WTC11 (cell line): ENCODE data around the gene OR2V1. TPM values are rescaled to one million over a fixed set of nuclear protein-coding genes. Genes with fewer than 3 reads are reported as not detected.
"Not testable (repeated sequence)": the region's sequence is repeated elsewhere in the genome, so short reads cannot be mapped to it uniquely, and the experiment has no call there.

ENCODE experiments used
- ATAC-seq: fragments of 200-7000 bp; cut with Tn5 transposase; 2 replicates; pipeline ENCODE4 v1.10.0; 2021; ENCODE audit warnings: mild to moderate bottlenecking, moderate library complexity
- Bru-seq: library from RNA; stranded (reverse); fragments of 400-500 nt; gene quantifications from one replicate; lab custom pipeline; 2021; lab: Mats Ljungman, UMichigan
- CTCF ChIA-PET: fragments of 300-600 bp; sonication (Branson Sonifier 250); formaldehyde crosslinking; loops from one replicate; lab custom pipeline; 2021; ENCODE audit warnings: antibody characterized with exemption; lab: Charles Lee
- POLR2A ChIA-PET: fragments of 350-600 bp; sonication (Branson Sonifier 250); formaldehyde crosslinking; loops from one replicate; lab custom pipeline; 2021; ENCODE audit warnings: antibody characterized with exemption; lab: Charles Lee
- DNase-seq: peaks from one replicate; pipeline ENCODE4 v3.0.0; 2021; ENCODE audit warnings: low spot score
- H3K27ac Mint-ChIP-seq: 2 replicates; pipeline ENCODE4 v1.8.0; 2021; ENCODE audit warnings: mixed read lengths
- H3K27me3 Mint-ChIP-seq: 2 replicates; pipeline ENCODE4 v1.8.0; 2021; ENCODE audit warnings: low read depth, mild to moderate bottlenecking, moderate library complexity, mixed read lengths
- H3K36me3 Mint-ChIP-seq: 2 replicates; pipeline ENCODE4 v1.8.0; 2021; ENCODE audit warnings: mixed read lengths
- H3K4me1 Mint-ChIP-seq: 2 replicates; pipeline ENCODE4 v1.8.0; 2022; ENCODE audit warnings: mixed read lengths
- H3K4me3 Mint-ChIP-seq: 2 replicates; pipeline ENCODE4 v1.8.0; 2021; ENCODE audit warnings: mild to moderate bottlenecking, moderate library complexity, mixed read lengths
- H3K9me3 Mint-ChIP-seq: 2 replicates; pipeline ENCODE4 v1.8.0; 2021; ENCODE audit warnings: mixed read lengths
- ESRRA ChIP-seq: sonication (generic); formaldehyde crosslinking; IDR thresholded peaks from 2 replicates; pipeline ENCODE4 v1.8.1; 2022; ENCODE audit warnings: mild to moderate bottlenecking, missing genetic modification reagents, borderline replicate concordance
- FOXJ3 ChIP-seq: sonication (generic); formaldehyde crosslinking; IDR thresholded peaks from 2 replicates; pipeline ENCODE4 v1.9.0; 2021; ENCODE audit warnings: missing genetic modification reagents, mild to moderate bottlenecking, borderline replicate concordance
- IRF2 ChIP-seq: sonication (generic); formaldehyde crosslinking; IDR thresholded peaks from 2 replicates; pipeline ENCODE4 v1.8.0; 2022; ENCODE audit warnings: low read depth, missing genetic modification reagents, borderline replicate concordance
- JAZF1 ChIP-seq: fragments of 250-450 bp; sonication (Bioruptor Pico); IDR thresholded peaks from 2 replicates; pipeline ENCODE4 v1.9.0; 2021; ENCODE audit warnings: moderate library complexity, mild to moderate bottlenecking, inconsistent platforms
- NR1H2 ChIP-seq: sonication (generic); formaldehyde crosslinking; IDR thresholded peaks from 2 replicates; pipeline ENCODE4 v1.9.0; 2021; ENCODE audit warnings: mild to moderate bottlenecking, moderate library complexity, missing genetic modification reagents
- NR3C1 ChIP-seq: sonication (generic); formaldehyde crosslinking; conservative IDR thresholded peaks from 2 replicates; pipeline ENCODE4 v1.8.1; 2023; ENCODE audit warnings: low read depth, mild to moderate bottlenecking, missing genetic modification reagents
- RELA ChIP-seq: sonication (generic); formaldehyde crosslinking; IDR thresholded peaks from 2 replicates; pipeline ENCODE4 v1.8.1; 2022; ENCODE audit warnings: missing genetic modification reagents, mild to moderate bottlenecking, borderline replicate concordance
- SMAD3 ChIP-seq: sonication (generic); formaldehyde crosslinking; IDR thresholded peaks from 2 replicates; pipeline ENCODE4 v1.8.0; 2022; ENCODE audit warnings: missing genetic modification reagents, mild to moderate bottlenecking, borderline replicate concordance
- SMAD4 ChIP-seq: sonication (generic); formaldehyde crosslinking; IDR thresholded peaks from 2 replicates; pipeline ENCODE4 v1.8.0; 2022; ENCODE audit warnings: mild to moderate bottlenecking, missing genetic modification reagents
- ZNF416 ChIP-seq: fragments of 250-450 bp; sonication (Bioruptor Pico); IDR thresholded peaks from 2 replicates; pipeline ENCODE4 v1.9.0; 2021; ENCODE audit warnings: mild to moderate bottlenecking, inconsistent platforms
- ZNF671 ChIP-seq: fragments of 250-450 bp; sonication (Bioruptor Pico); IDR thresholded peaks from 2 replicates; pipeline ENCODE4 v1.8.0; 2021; ENCODE audit warnings: mild to moderate bottlenecking
- long read RNA-seq, 3 experiments: library from RNA in 1 of 3; library from capped mRNA in 1 of 3; library from polyadenylated mRNA in 1 of 3; unstranded in 2 of 3; stranded (forward) in 1 of 3; transcript quantifications; one replicate each; pipeline ENCODE4 v2.0.0, GENCODE V29; 2021
- total RNA-seq: library from RNA; stranded (reverse); gene quantifications from 3 replicates; pipeline ENCODE4 v1.2.3, GENCODE V29; 2021
- TF ChIP-seq, protein P1 (sequence below): sonication (generic); formaldehyde crosslinking; conservative IDR thresholded peaks from 2 replicates; pipeline ENCODE4 v1.8.1; 2022; ENCODE audit warnings: mild to moderate bottlenecking, missing genetic modification reagents
- TF ChIP-seq, protein P2 (sequence below): fragments of 250-450 bp; sonication (Bioruptor Pico); conservative IDR thresholded peaks from 2 replicates; pipeline ENCODE4 v1.9.0; 2021; ENCODE audit warnings: mild to moderate bottlenecking
- TF ChIP-seq, protein P3 (sequence below): sonication (generic); formaldehyde crosslinking; IDR thresholded peaks from 2 replicates; pipeline ENCODE4 v1.8.0; 2022; ENCODE audit warnings: mild to moderate bottlenecking, missing genetic modification reagents
- TF ChIP-seq, protein P4 (sequence below): sonication (generic); formaldehyde crosslinking; IDR thresholded peaks from 2 replicates; pipeline ENCODE4 v1.8.1; 2023; ENCODE audit warnings: mild to moderate bottlenecking, missing genetic modification reagents, moderate library complexity
- TF ChIP-seq, protein P5 (sequence below): sonication (generic); formaldehyde crosslinking; IDR thresholded peaks from 2 replicates; pipeline ENCODE4 v1.8.1; 2023; ENCODE audit warnings: mild to moderate bottlenecking, missing genetic modification reagents, moderate library complexity
- TF ChIP-seq, protein P6 (sequence below): sonication (generic); formaldehyde crosslinking; IDR thresholded peaks from 2 replicates; pipeline ENCODE4 v1.8.1; 2022; ENCODE audit warnings: mild to moderate bottlenecking, moderate library complexity, missing genetic modification reagents
- TF ChIP-seq, protein P7 (sequence below): sonication (generic); formaldehyde crosslinking; IDR thresholded peaks from 2 replicates; pipeline ENCODE4 v1.8.1; 2023; ENCODE audit warnings: mild to moderate bottlenecking, moderate library complexity, missing genetic modification reagents

OR2V1 gene, protein sequence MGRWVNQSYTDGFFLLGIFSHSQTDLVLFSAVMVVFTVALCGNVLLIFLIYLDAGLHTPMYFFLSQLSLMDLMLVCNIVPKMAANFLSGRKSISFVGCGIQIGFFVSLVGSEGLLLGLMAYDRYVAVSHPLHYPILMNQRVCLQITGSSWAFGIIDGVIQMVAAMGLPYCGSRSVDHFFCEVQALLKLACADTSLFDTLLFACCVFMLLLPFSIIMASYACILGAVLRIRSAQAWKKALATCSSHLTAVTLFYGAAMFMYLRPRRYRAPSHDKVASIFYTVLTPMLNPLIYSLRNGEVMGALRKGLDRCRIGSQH
- total RNA-seq (not detected in 3 replicates), Bru-seq, nascent RNA (not detected)
- long read RNA-seq, experiment 1 = 0 reads
- long read RNA-seq, experiment 2 = 0 reads
- long read RNA-seq, experiment 3 = 0 reads

DNA sequence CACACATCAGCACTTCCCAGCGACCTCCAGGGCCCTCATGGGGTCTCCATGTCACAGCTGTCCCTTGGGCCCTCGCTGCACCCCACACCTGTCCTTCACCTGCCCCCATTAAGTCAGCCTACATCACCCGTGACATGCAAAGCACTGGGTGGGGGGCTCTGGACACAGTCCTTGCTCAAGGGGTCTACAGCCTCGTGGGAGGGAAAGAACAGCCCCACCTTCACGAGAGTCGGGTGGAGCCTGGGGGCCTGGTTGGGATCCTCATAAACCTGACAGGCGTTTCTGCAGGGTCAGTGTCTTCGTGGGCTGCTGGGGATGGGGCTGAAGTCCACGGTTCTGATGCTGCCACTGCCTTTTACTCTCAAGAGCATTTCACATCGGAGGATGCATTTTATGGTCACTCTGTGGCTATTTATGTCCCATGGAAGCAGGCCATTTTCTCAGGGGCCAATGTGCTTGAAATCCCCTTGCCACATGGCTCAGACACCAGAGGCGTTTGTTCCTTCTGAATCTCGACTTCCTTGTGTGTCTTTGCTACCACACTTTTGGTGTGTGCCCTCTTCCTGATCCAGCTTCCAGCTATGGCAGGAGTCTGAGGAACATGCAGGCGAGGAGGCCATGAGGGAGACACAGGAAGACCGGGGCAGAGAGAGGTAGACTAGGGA is at the start of gene OR2V1:
Gene OR2V1, minus strand, starts transcription at position 338 of the 665 bp plus-strand sequence. CDS start 5,865 bp downstream, outside the sequence.
- peaks cover 7% of the 10 kb centered on the region for H3K27me3 Mint-ChIP-seq
- ChIA-PET CTCF (interaction anchor here (0.6 kb wide), 1 partner anchor 271 kb away, joined by 7 read pairs; no protein-coding TSS in a partner anchor), POLR2A (no interaction called here)
- no peaks in the 10 kb centered on the region for H3K36me3 Mint-ChIP-seq
- TF ChIP-seq, protein P1, sequence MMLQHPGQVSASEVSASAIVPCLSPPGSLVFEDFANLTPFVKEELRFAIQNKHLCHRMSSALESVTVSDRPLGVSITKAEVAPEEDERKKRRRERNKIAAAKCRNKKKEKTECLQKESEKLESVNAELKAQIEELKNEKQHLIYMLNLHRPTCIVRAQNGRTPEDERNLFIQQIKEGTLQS (CRISPR knock-in tag) = no peak
- TF ChIP-seq RELA (CRISPR knock-in tag) = no peak
- TF ChIP-seq, protein P2, sequence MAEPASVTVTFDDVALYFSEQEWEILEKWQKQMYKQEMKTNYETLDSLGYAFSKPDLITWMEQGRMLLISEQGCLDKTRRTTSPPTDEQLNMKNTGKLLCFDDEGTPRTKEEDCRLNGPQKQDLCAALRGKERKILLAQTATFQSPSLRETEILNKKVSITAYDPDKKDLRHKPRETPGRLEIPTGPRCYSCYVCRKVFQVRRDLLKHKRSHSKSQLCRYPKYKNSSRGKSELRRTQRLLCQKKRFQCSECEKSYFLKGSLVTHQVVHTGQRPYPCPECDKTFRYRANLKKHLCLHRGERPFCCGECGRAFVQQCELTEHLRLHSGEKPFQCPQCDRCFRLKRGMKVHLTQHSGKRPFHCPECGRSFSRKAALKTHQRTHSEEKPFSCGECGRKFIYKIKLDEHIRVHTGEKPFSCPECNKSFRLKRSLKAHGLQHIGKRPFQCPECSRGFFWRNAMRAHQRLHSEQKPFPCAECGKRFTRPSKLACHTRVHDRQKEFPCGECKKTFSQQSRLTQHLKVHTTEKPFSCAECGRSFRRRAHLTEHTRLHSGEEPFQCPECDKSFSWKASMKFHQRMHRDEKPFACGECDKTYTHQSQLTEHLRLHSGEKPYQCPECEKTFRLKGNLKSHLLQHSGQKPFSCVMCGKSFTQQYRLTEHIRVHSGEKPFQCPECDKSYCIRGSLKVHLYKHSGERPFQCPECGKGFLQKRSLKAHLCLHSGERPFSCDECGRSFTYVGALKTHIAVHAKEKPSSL (CRISPR knock-in tag) = no peak
- TF ChIP-seq, protein P3, sequence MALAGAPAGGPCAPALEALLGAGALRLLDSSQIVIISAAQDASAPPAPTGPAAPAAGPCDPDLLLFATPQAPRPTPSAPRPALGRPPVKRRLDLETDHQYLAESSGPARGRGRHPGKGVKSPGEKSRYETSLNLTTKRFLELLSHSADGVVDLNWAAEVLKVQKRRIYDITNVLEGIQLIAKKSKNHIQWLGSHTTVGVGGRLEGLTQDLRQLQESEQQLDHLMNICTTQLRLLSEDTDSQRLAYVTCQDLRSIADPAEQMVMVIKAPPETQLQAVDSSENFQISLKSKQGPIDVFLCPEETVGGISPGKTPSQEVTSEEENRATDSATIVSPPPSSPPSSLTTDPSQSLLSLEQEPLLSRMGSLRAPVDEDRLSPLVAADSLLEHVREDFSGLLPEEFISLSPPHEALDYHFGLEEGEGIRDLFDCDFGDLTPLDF (CRISPR knock-in tag) = no peak
- TF ChIP-seq ESRRA = no peak
- no peak for TF ChIP-seq FOXJ3
- TF ChIP-seq, protein P4, sequence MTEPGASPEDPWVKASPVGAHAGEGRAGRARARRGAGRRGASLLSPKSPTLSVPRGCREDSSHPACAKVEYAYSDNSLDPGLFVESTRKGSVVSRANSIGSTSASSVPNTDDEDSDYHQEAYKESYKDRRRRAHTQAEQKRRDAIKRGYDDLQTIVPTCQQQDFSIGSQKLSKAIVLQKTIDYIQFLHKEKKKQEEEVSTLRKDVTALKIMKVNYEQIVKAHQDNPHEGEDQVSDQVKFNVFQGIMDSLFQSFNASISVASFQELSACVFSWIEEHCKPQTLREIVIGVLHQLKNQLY = no peak
- no peak for TF ChIP-seq NR1H2 (CRISPR knock-in tag)
- TF ChIP-seq JAZF1 (CRISPR knock-in tag) = no peak
- TF ChIP-seq, protein P5, sequence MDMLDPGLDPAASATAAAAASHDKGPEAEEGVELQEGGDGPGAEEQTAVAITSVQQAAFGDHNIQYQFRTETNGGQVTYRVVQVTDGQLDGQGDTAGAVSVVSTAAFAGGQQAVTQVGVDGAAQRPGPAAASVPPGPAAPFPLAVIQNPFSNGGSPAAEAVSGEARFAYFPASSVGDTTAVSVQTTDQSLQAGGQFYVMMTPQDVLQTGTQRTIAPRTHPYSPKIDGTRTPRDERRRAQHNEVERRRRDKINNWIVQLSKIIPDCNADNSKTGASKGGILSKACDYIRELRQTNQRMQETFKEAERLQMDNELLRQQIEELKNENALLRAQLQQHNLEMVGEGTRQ (CRISPR knock-in tag) = no peak
- no peak for TF ChIP-seq ZNF671 (CRISPR knock-in tag)
- TF ChIP-seq SMAD3 = no peak
- TF ChIP-seq IRF2 = no peak
- TF ChIP-seq NR3C1 (CRISPR knock-in tag) = no peak
- TF ChIP-seq ZNF416 (CRISPR knock-in tag) = no peak
- TF ChIP-seq, protein P6, sequence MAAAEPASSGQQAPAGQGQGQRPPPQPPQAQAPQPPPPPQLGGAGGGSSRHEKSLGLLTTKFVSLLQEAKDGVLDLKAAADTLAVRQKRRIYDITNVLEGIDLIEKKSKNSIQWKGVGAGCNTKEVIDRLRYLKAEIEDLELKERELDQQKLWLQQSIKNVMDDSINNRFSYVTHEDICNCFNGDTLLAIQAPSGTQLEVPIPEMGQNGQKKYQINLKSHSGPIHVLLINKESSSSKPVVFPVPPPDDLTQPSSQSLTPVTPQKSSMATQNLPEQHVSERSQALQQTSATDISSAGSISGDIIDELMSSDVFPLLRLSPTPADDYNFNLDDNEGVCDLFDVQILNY (CRISPR knock-in tag) = no peak
- TF ChIP-seq, protein P7, sequence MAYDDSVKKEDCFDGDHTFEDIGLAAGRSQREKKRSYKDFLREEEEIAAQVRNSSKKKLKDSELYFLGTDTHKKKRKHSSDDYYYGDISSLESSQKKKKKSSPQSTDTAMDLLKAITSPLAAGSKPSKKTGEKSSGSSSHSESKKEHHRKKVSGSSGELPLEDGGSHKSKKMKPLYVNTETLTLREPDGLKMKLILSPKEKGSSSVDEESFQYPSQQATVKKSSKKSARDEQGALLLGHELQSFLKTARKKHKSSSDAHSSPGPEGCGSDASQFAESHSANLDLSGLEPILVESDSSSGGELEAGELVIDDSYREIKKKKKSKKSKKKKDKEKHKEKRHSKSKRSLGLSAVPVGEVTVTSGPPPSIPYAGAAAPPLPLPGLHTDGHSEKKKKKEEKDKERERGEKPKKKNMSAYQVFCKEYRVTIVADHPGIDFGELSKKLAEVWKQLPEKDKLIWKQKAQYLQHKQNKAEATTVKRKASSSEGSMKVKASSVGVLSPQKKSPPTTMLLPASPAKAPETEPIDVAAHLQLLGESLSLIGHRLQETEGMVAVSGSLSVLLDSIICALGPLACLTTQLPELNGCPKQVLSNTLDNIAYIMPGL (CRISPR knock-in tag) = no peak
- TF ChIP-seq SMAD4 = no peak
- DNase-seq (no peak), ATAC-seq (no peak)
- no peaks in the 10 kb centered on the region for H3K4me1 Mint-ChIP-seq
- no peak within 1 kb of the TSS for H3K27ac Mint-ChIP-seq
- no peak within 1 kb of the TSS for H3K4me3 Mint-ChIP-seq
- no peaks in the 10 kb centered on the region for H3K9me3 Mint-ChIP-seq

DNA sequence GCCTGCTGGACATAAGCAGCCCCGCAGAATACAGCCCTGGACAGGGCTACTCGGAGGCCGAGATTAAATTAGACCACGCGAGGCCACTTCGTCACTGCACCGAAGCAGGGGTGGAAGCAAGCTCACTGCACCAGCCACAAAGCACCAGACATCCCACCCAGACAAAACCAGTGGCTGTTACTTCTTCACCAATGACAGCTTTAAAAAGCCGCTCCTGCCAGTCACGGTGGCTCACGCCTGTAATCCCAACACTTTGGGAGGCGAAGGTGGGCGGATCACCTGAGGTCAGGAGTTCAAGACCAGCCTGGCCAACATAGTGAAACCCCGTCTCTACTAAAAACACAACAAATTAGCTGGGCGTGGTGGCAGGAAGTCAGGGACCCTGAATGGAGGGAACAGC is 46.6 kb upstream of the OR2V1 start:
- DNase-seq, H3K36me3 Mint-ChIP-seq, H3K4me3 Mint-ChIP-seq, H3K27ac Mint-ChIP-seq, ATAC-seq, POLR2A ChIA-PET, H3K4me1 Mint-ChIP-seq, H3K9me3 Mint-ChIP-seq: not testable (repeated sequence)
- peaks cover 31% of the 10 kb centered on the region for H3K27me3 Mint-ChIP-seq
- CTCF ChIA-PET = interaction anchor here (0.8 kb wide), 1 partner anchor 9 kb away, joined by 4 read pairs; no protein-coding TSS in a partner anchor
